ENCODE measurements around the gene RBKS. TPM values are rescaled to one million over a fixed set of nuclear protein-coding genes. Genes with fewer than 3 reads are reported as not detected.
A peak's percentile ranks its signal among the peaks of the same experiment; 100 is the strongest.

RBKS gene
- total RNA-seq, 1 experiment from 2014 or later: 1.7 TPM

- TF ChIP-seq, protein P1, sequence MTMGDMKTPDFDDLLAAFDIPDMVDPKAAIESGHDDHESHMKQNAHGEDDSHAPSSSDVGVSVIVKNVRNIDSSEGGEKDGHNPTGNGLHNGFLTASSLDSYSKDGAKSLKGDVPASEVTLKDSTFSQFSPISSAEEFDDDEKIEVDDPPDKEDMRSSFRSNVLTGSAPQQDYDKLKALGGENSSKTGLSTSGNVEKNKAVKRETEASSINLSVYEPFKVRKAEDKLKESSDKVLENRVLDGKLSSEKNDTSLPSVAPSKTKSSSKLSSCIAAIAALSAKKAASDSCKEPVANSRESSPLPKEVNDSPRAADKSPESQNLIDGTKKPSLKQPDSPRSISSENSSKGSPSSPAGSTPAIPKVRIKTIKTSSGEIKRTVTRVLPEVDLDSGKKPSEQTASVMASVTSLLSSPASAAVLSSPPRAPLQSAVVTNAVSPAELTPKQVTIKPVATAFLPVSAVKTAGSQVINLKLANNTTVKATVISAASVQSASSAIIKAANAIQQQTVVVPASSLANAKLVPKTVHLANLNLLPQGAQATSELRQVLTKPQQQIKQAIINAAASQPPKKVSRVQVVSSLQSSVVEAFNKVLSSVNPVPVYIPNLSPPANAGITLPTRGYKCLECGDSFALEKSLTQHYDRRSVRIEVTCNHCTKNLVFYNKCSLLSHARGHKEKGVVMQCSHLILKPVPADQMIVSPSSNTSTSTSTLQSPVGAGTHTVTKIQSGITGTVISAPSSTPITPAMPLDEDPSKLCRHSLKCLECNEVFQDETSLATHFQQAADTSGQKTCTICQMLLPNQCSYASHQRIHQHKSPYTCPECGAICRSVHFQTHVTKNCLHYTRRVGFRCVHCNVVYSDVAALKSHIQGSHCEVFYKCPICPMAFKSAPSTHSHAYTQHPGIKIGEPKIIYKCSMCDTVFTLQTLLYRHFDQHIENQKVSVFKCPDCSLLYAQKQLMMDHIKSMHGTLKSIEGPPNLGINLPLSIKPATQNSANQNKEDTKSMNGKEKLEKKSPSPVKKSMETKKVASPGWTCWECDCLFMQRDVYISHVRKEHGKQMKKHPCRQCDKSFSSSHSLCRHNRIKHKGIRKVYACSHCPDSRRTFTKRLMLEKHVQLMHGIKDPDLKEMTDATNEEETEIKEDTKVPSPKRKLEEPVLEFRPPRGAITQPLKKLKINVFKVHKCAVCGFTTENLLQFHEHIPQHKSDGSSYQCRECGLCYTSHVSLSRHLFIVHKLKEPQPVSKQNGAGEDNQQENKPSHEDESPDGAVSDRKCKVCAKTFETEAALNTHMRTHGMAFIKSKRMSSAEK (CRISPR knock-in tag; IDR thresholded peaks at IDR 0.05; ENCODE audit: borderline replicate concordance): no peak
- no peak for TF ChIP-seq GABPB1 (CRISPR knock-in tag; IDR thresholded peaks at IDR 0.05)
- TF ChIP-seq NR3C1 (CRISPR knock-in tag; conservative IDR thresholded peaks at IDR 0.05; ENCODE audit: low read depth): no peak
These were observed 51.1 kb downstream of the RBKS start (continued) for GRCh38 chr2:27839022-27839618.

- H3K27me3 Mint-ChIP-seq (ENCODE audit: low read depth): no peaks in the 10 kb centered on the region
- peaks cover 6% of the 10 kb centered on the region; the same call in 1 of the 2 replicates for H3K9me3 Mint-ChIP-seq
- POLR2A ChIA-PET: no interaction called here
- TF ChIP-seq, protein P2, sequence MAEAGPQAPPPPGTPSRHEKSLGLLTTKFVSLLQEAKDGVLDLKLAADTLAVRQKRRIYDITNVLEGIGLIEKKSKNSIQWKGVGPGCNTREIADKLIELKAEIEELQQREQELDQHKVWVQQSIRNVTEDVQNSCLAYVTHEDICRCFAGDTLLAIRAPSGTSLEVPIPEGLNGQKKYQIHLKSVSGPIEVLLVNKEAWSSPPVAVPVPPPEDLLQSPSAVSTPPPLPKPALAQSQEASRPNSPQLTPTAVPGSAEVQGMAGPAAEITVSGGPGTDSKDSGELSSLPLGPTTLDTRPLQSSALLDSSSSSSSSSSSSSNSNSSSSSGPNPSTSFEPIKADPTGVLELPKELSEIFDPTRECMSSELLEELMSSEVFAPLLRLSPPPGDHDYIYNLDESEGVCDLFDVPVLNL (CRISPR knock-in tag; IDR thresholded peaks at IDR 0.05; ENCODE audit: borderline replicate concordance, low read depth): no peak
- TF ChIP-seq PRRX2 (CRISPR knock-in tag; IDR thresholded peaks at IDR 0.05) (no peak), GABPB1 (CRISPR knock-in tag; IDR thresholded peaks at IDR 0.05) (no peak), FOXK1 (CRISPR knock-in tag; IDR thresholded peaks at IDR 0.05) (no peak), RORB (CRISPR knock-in tag; IDR thresholded peaks at IDR 0.05) (no peak), SOX15 (CRISPR knock-in tag; IDR thresholded peaks at IDR 0.05) (no peak), ATF1 (CRISPR knock-in tag; IDR thresholded peaks at IDR 0.05) (no peak), CREB1 (CRISPR knock-in tag; IDR thresholded peaks at IDR 0.05) (no peak), ZNF232 (CRISPR knock-in tag; IDR thresholded peaks at IDR 0.05) (no peak), CREM (CRISPR knock-in tag; IDR thresholded peaks at IDR 0.05) (no peak), ZNF219 (CRISPR knock-in tag; IDR thresholded peaks at IDR 0.05; ENCODE audit: borderline replicate concordance) (no peak)
- TF ChIP-seq, protein P1 (CRISPR knock-in tag; IDR thresholded peaks at IDR 0.05; ENCODE audit: borderline replicate concordance): no peak
- ATAC-seq: no peak
- CTCF ChIA-PET: no interaction called here
- H3K4me1 Mint-ChIP-seq: no peaks in the 10 kb centered on the region; the same call in 1 of the 2 replicates
- H3K4me3 Mint-ChIP-seq: no peak overlapping the region
- no peaks in the 10 kb centered on the region for H3K36me3 Mint-ChIP-seq
- DNase-seq (ENCODE audit: low spot score): no peak
- no peak overlapping the region for H3K27ac Mint-ChIP-seq
These were observed 51.7 kb downstream of the RBKS start for GRCh38 chr2:27838502-27838901.

GRCh38 chr2:27833931-27834330 is 56.3 kb downstream of the RBKS start:
- DNase-seq (ENCODE audit: low spot score) (no peak), ATAC-seq (0 out of 2 replicates have a peak, but pooled peaks have one; percentile 22)
- ChIA-PET CTCF (interaction anchor here (1.2 to 1.7 kb wide), 2 partner anchors 111 to 151 kb away, joined by 4 read pairs; no protein-coding TSS in a partner anchor), POLR2A (no interaction called here)
- Mint-ChIP-seq H3K4me1 (no peaks in the 10 kb centered on the region; the same call in 1 of the 2 replicates), H3K27ac (no peak overlapping the region), H3K27me3 (ENCODE audit: low read depth) (no peaks in the 10 kb centered on the region), H3K36me3 (no peaks in the 10 kb centered on the region), H3K4me3 (no peak overlapping the region), H3K9me3 (peaks cover 6% of the 10 kb centered on the region; the same call in 1 of the 2 replicates)
- TF ChIP-seq, protein P3, sequence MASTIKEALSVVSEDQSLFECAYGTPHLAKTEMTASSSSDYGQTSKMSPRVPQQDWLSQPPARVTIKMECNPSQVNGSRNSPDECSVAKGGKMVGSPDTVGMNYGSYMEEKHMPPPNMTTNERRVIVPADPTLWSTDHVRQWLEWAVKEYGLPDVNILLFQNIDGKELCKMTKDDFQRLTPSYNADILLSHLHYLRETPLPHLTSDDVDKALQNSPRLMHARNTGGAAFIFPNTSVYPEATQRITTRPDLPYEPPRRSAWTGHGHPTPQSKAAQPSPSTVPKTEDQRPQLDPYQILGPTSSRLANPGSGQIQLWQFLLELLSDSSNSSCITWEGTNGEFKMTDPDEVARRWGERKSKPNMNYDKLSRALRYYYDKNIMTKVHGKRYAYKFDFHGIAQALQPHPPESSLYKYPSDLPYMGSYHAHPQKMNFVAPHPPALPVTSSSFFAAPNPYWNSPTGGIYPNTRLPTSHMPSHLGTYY (CRISPR knock-in tag; IDR thresholded peaks at IDR 0.05): no peak
- no peak for TF ChIP-seq SOX15 (CRISPR knock-in tag; IDR thresholded peaks at IDR 0.05)
- TF ChIP-seq, protein P4, sequence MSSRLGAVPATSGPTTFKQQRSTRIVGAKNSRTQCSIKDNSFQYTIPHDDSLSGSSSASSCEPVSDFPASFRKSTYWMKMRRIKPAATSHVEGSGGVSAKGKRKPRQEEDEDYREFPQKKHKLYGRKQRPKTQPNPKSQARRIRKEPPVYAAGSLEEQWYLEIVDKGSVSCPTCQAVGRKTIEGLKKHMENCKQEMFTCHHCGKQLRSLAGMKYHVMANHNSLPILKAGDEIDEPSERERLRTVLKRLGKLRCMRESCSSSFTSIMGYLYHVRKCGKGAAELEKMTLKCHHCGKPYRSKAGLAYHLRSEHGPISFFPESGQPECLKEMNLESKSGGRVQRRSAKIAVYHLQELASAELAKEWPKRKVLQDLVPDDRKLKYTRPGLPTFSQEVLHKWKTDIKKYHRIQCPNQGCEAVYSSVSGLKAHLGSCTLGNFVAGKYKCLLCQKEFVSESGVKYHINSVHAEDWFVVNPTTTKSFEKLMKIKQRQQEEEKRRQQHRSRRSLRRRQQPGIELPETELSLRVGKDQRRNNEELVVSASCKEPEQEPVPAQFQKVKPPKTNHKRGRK (CRISPR knock-in tag; IDR thresholded peaks at IDR 0.05; ENCODE audit: borderline replicate concordance): no peak
- no peak for TF ChIP-seq TCF7 (CRISPR knock-in tag; IDR thresholded peaks at IDR 0.05; ENCODE audit: low read depth)
- TF ChIP-seq ZNF232 (CRISPR knock-in tag; IDR thresholded peaks at IDR 0.05): no peak
- no peak for TF ChIP-seq HMGA2 (CRISPR knock-in tag; IDR thresholded peaks at IDR 0.05)
- no peak for TF ChIP-seq EMX1 (CRISPR knock-in tag; IDR thresholded peaks at IDR 0.05)
- no peak for TF ChIP-seq CBFB (CRISPR knock-in tag; IDR thresholded peaks at IDR 0.05; ENCODE audit: low read depth)
- no peak for TF ChIP-seq FOXP1 (CRISPR knock-in tag; IDR thresholded peaks at IDR 0.05; ENCODE audit: borderline replicate concordance)
- TF ChIP-seq SP1 (CRISPR knock-in tag; conservative IDR thresholded peaks at IDR 0.05): no peak

All from WTC11 (cell line).